B cell (primary cell): ENCODE data around the gene B9D1. TPM values are rescaled to one million over a fixed set of nuclear protein-coding genes. Genes with fewer than 3 reads are reported as not detected.

Experiments used
- polyA plus RNA-seq: library from polyadenylated mRNA; depleted of rRNA; stranded (reverse); fragments of >200 nt; gene quantifications from 2 replicates; pipeline ENCODE4 v1.2.3, GENCODE V29; 2012
- small RNA-seq: library from RNA; depleted of rRNA; stranded (forward); fragments of <200 nt; gene quantifications from one replicate; pipeline ENCODE3, GENCODE V24; 2012; ENCODE audit warnings: low replicate concordance, low read depth; ENCODE audit not compliant: insufficient read length
- total RNA-seq, 2 donors: library from RNA; stranded (reverse); fragments of 120-200 nt in 1 of 2; gene quantifications; 1 replicate in 1 of 2; 2 replicates in 1 of 2; pipeline versions ENCODE4 v1.2.3 to v1.2.4, GENCODE V29; 2013 to 2022

B9D1 gene
- total and polyA plus RNA-seq, 2 donors (not counting 1 experiment from before 2014, with no cell fraction given), result 2.5 to 6.9 TPM

Small RNAs within 50 kb of the gene (small RNA-seq; reads per million reads assigned to genes)
- gene MIR1180, result not detected

Other genes with a start within 250 kb of the B9D1 start
- gene GRAPL, start 235.1 kb downstream of the B9D1 start, total RNA-seq, result 181 and 188 TPM in 2 replicates
- gene GRAPL, start 235.1 kb downstream of the B9D1 start, polyA plus RNA-seq, result 84.5 and 132 TPM in 2 replicates
- gene EPN2, start 125.4 kb downstream of the B9D1 start, total RNA-seq, result 23.9 and 35.6 TPM in 2 replicates
- 11.4 and 15.7 TPM in 2 replicates for gene EPN2, start 125.4 kb downstream of the B9D1 start, polyA plus RNA-seq
- gene MAPK7, start 15.8 kb upstream of the B9D1 start, total RNA-seq, result 33.6 and 34.0 TPM in 2 replicates
- 28.3 and 30.0 TPM in 2 replicates for gene MAPK7, start 15.8 kb upstream of the B9D1 start, polyA plus RNA-seq
- gene MFAP4, start 24.5 kb upstream of the B9D1 start, total RNA-seq, result not detected in 2 replicates
- not detected in 2 replicates for gene MFAP4, start 24.5 kb upstream of the B9D1 start, polyA plus RNA-seq
- gene RNF112, start 48.5 kb upstream of the B9D1 start, total RNA-seq, result 0.56 and 0.62 TPM in 2 replicates
- gene RNF112, start 48.5 kb upstream of the B9D1 start, polyA plus RNA-seq, result 0.30 and 0.76 TPM in 2 replicates
- gene SLC47A1, start 171.1 kb upstream of the B9D1 start, total RNA-seq, result not detected in 2 replicates
- gene SLC47A1, start 171.1 kb upstream of the B9D1 start, polyA plus RNA-seq, result 0.30 TPM in 1 of 2 replicates, not detected in the other